ENCODE data around the gene AURKB. TPM values are rescaled to one million over a fixed set of nuclear protein-coding genes. Genes with fewer than 3 reads are reported as not detected.

The AURKB gene
- total and polyA plus RNA-seq, 5 experiments from 2014 or later, result not detected

- no peak for DNase-seq
- Mint-ChIP-seq H3K36me3 (peaks cover 5 to 64% (median 14%) of the 10 kb centered on the region in 3 donors), H3K27ac (peak overlapping the region; percentile 72 to 99 (median 84)), H3K4me3 (peak overlapping the region in 9 of 10 donors; percentile 37 to 95 (median 64)), H3K27me3 (no peaks in the 10 kb centered on the region), H3K9me3 (no peaks in the 10 kb centered on the region), H3K4me1 (peaks cover 23 to 66% (median 50%) of the 10 kb centered on the region in 4 donors)
- ATAC-seq, result no peak
- POLR2A ChIA-PET, result interaction anchor here (0.6 to 9.3 kb wide), 8 partner anchors 9 to 164 kb away, joined by 3 to 437 read pairs (median 4); partner anchors contain the start of gene SLC25A35
Measured at GRCh38 chr17:8243827-8244226, 33.5 kb upstream of the AURKB start.

GRCh38 chr17:8237886-8238285 is 27.5 kb upstream of the AURKB start:
- Mint-ChIP-seq H3K36me3 (peaks cover 0 to 93% (median 25%) of the 10 kb centered on the region in 3 donors), H3K27ac (peak overlapping the region in 4 of 10 donors; percentile 51 to 78 (median 54)), H3K27me3 (no peaks in the 10 kb centered on the region), H3K4me1 (peaks cover 16 to 51% (median 30%) of the 10 kb centered on the region in 4 donors), H3K9me3 (no peaks in the 10 kb centered on the region), H3K4me3 (peak overlapping the region in 1 of 10 donors; percentile 15)
- ATAC-seq, result no peak
- no peak for DNase-seq
- POLR2A ChIA-PET, result interaction anchor here (0.7 to 2.9 kb wide), 7 partner anchors 9 to 57 kb away, joined by 3 to 29 read pairs (median 6); partner anchors contain the start of genes PFAS and SLC25A35

- Mint-ChIP-seq H3K9me3 (no peaks in the 10 kb centered on the region), H3K4me3 (no peak overlapping the region), H3K27ac (peak overlapping the region in 4 of 10 donors; percentile 1 to 73 (median 49)), H3K4me1 (peaks cover 11 to 47% (median 26%) of the 10 kb centered on the region in 4 donors), H3K27me3 (no peaks in the 10 kb centered on the region), H3K36me3 (peaks cover 0 to 94% (median 26%) of the 10 kb centered on the region in 3 donors)
- POLR2A ChIA-PET, result interaction anchor here (0.9 to 2.9 kb wide), 4 partner anchors 10 to 38 kb away, joined by 5 to 29 read pairs (median 10); no protein-coding TSS in a partner anchor
- DNase-seq, result no peak
- ATAC-seq, result no peak
Measured at GRCh38 chr17:8237175-8237574, 26.8 kb upstream of the AURKB start.

- H3K27ac Mint-ChIP-seq, result peak overlapping the region in 2 of 10 donors; percentile 24 to 65
- no peaks in the 10 kb centered on the region for H3K27me3 Mint-ChIP-seq
- DNase-seq (no peak), ATAC-seq (no peak)
- no peak overlapping the region for H3K4me3 Mint-ChIP-seq
- H3K9me3 Mint-ChIP-seq, result no peaks in the 10 kb centered on the region
- H3K4me1 Mint-ChIP-seq, result peaks cover 11 to 43% (median 27%) of the 10 kb centered on the region in 4 donors
- H3K36me3 Mint-ChIP-seq, result peaks cover 5 to 98% (median 24%) of the 10 kb centered on the region in 3 donors
- POLR2A ChIA-PET, result interaction anchor here (0.6 to 2.6 kb wide), 5 partner anchors 10 to 700 kb away, joined by 3 to 13 read pairs (median 6); partner anchors contain the start of genes CTC1 and PFAS
Measured at GRCh38 chr17:8235676-8236075, 25.3 kb upstream of the AURKB start.

GRCh38 chr17:8234361-8235270 is 24.2 kb upstream of the AURKB start:
- DNase-seq (no peak), ATAC-seq (no peak)
- Mint-ChIP-seq H3K36me3 (peaks cover 14 to 98% (median 30%) of the 10 kb centered on the region in 3 donors), H3K4me3 (no peak overlapping the region), H3K27ac (peak overlapping the region in 4 of 10 donors; percentile 11 to 63 (median 32)), H3K4me1 (peaks cover 8 to 43% (median 32%) of the 10 kb centered on the region in 4 donors), H3K9me3 (no peaks in the 10 kb centered on the region), H3K27me3 (no peaks in the 10 kb centered on the region)
- POLR2A ChIA-PET, result interaction anchor here (0.7 to 2.6 kb wide), 6 partner anchors 8 to 30 kb away, joined by 3 to 13 read pairs (median 4); partner anchors contain the start of genes CTC1 and PFAS

GRCh38 chr17:8231701-8232100 is 21.3 kb upstream of the AURKB start:
- POLR2A ChIA-PET, result interaction anchor here (1.2 to 13.7 kb wide), 3 partner anchors 10 to 69 kb away, joined by 3 to 437 read pairs (median 4); partner anchors contain the start of genes CTC1 and PFAS
- no peaks in the 10 kb centered on the region for H3K9me3 Mint-ChIP-seq
- H3K27ac Mint-ChIP-seq, result peak overlapping the region in 3 of 10 donors; percentile 2 to 53 (median 3)
- DNase-seq (no peak), ATAC-seq (no peak)
- H3K27me3 Mint-ChIP-seq, result no peaks in the 10 kb centered on the region
- H3K4me1 Mint-ChIP-seq, result peaks cover 10 to 39% (median 31%) of the 10 kb centered on the region in 4 donors
- H3K4me3 Mint-ChIP-seq, result peak overlapping the region in 1 of 10 donors; percentile 60
- peaks cover 16 to 96% (median 39%) of the 10 kb centered on the region in 3 donors for H3K36me3 Mint-ChIP-seq

- Mint-ChIP-seq H3K4me1 (peaks cover 41 to 69% (median 51%) of the 10 kb centered on the region in 4 donors), H3K4me3 (peak overlapping the region in 7 of 10 donors; percentile 2 to 82 (median 56)), H3K27ac (peak overlapping the region; percentile 65 to 96 (median 90)), H3K27me3 (peaks cover 0 to 7% (median 0%) of the 10 kb centered on the region in 5 donors), H3K9me3 (peaks cover 0 to 8% (median 0%) of the 10 kb centered on the region in 9 donors), H3K36me3 (peaks cover 16 to 65% (median 34%) of the 10 kb centered on the region in 3 donors)
- no peak for DNase-seq
- no peak for ATAC-seq
- POLR2A ChIA-PET, result interaction anchor here (1.0 to 15.7 kb wide), 4 partner anchors 19 to 68 kb away, joined by 3 to 437 read pairs (median 210); partner anchors contain the start of genes BORCS6, CTC1, PFAS and SLC25A35
Measured at GRCh38 chr17:8227238-8227581, 16.8 kb upstream of the AURKB start.

- Mint-ChIP-seq H3K4me1 (peaks cover 43 to 74% (median 55%) of the 10 kb centered on the region in 4 donors), H3K27me3 (peaks cover 0 to 10% (median 0%) of the 10 kb centered on the region in 5 donors), H3K36me3 (peaks cover 16 to 61% (median 37%) of the 10 kb centered on the region in 3 donors), H3K27ac (peak overlapping the region; percentile 65 to 96 (median 90)), H3K4me3 (peak overlapping the region; percentile 13 to 82 (median 56)), H3K9me3 (peaks cover 0 to 10% (median 0%) of the 10 kb centered on the region in 9 donors)
- POLR2A ChIA-PET, result interaction anchor here (1.0 to 15.7 kb wide), 10 partner anchors 8 to 107 kb away, joined by 3 to 437 read pairs (median 6); partner anchors contain the start of genes BORCS6, CTC1, PER1 and PFAS
- no peak for ATAC-seq
- DNase-seq, result peak in 3 of 10 donors; percentile 26 to 43 (median 38)
Measured at GRCh38 chr17:8226536-8227237, 16.3 kb upstream of the AURKB start.

GRCh38 chr17:8225813-8226535 is 15.6 kb upstream of the AURKB start:
- Mint-ChIP-seq H3K4me3 (peak overlapping the region; percentile 13 to 82 (median 56)), H3K27me3 (peaks cover 0 to 14% (median 0%) of the 10 kb centered on the region in 5 donors), H3K36me3 (peaks cover 11 to 57% (median 37%) of the 10 kb centered on the region in 3 donors), H3K27ac (peak overlapping the region; percentile 65 to 96 (median 90)), H3K9me3 (peaks cover 0 to 14% (median 0%) of the 10 kb centered on the region in 9 donors), H3K4me1 (peaks cover 47 to 80% (median 57%) of the 10 kb centered on the region in 4 donors)
- POLR2A ChIA-PET, result interaction anchor here (1.0 to 15.7 kb wide), 11 partner anchors 9 to 106 kb away, joined by 3 to 437 read pairs (median 8); partner anchors contain the start of genes AURKB, BORCS6, CTC1 and PER1
- ATAC-seq (peak in 1 of 2 donors; percentile 19), DNase-seq (peak in 9 of 10 donors; percentile 30 to 84 (median 81))

GRCh38 chr17:8224891-8225812 is 14.8 kb upstream of the AURKB start:
- peaks cover 0 to 17% (median 0%) of the 10 kb centered on the region in 9 donors for H3K9me3 Mint-ChIP-seq
- H3K36me3 Mint-ChIP-seq, result peaks cover 7 to 53% (median 37%) of the 10 kb centered on the region in 3 donors
- DNase-seq (peak in 1 of 10 donors; percentile 14), ATAC-seq (no peak)
- peak overlapping the region; percentile 83 to 100 (median 98) for H3K27ac Mint-ChIP-seq
- peaks cover 50 to 85% (median 60%) of the 10 kb centered on the region in 4 donors for H3K4me1 Mint-ChIP-seq
- H3K4me3 Mint-ChIP-seq, result peak overlapping the region in 9 of 10 donors; percentile 50 to 99 (median 63)
- POLR2A ChIA-PET, result interaction anchor here (0.7 to 15.7 kb wide), 12 partner anchors 11 to 404 kb away, joined by 3 to 437 read pairs (median 48); partner anchors contain the start of genes ALOXE3, AURKB, BORCS6 and CTC1
- peaks cover 0 to 19% (median 0%) of the 10 kb centered on the region in 5 donors for H3K27me3 Mint-ChIP-seq
